Fibroblast of peridontal ligament (primary cell): Measurements from ENCODE around the gene PIAS2.
"Not testable (repeated sequence)": the region's sequence is repeated elsewhere in the genome, so short reads cannot be mapped to it uniquely, and the experiment has no call there.

Source experiments
- DNase-seq: peaks from one replicate; pipeline ENCODE4 v3.0.0-alpha.2; 2010; ENCODE audit errors: extremely low read depth

Gene PIAS2

DNA sequence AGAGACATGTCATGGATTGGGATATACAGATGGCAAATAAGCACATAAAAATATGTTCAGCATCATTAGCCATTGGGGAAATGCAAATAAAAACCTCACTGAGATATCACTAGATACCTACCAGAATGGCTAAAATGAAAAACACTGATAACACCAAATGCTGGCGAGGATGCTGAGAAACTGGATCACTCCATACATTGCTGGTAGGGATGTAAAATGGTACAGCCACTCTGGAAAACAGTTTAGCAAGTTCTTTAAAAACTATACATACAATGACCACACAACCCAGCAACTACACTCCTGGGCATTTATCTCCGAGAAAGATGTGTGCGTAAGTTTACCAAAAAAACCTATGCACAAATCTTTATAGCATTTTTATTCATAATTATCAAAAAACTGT, 13.9 kb downstream of the PIAS2 start:
- DNase-seq: no peak

DNA sequence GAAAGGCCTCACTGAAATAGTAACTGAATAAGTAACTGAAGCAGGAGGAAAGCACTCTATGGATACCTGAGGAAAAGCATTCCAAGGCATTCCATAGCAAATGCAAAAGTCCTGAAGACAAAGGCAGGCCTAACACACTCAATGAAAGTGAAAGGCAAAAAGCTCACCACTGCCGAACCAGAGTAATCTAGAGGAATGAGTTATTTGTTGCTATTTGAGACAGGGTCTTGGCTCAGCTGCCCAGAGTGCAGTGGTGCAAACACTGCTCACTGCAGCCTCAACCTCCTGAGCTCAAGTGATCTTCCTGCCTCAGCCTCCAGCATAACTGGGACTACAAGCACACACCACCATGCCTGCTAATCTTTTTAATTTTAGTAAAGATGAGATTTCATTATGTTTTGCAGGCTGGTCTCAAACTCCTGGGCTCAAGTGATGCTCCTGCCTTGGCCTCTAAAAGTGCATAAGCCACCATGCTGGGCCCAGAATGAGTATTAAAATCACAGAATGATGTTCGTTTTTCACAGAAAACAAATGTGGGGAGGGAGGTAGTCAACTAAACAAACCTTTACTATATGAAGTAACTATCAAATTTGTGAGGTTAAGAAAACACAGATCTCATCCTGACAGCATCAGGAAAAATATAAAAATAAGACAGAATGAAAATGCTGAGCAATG, 17.9 kb downstream of the PIAS2 start:
- peak; percentile 18 for DNase-seq

DNA sequence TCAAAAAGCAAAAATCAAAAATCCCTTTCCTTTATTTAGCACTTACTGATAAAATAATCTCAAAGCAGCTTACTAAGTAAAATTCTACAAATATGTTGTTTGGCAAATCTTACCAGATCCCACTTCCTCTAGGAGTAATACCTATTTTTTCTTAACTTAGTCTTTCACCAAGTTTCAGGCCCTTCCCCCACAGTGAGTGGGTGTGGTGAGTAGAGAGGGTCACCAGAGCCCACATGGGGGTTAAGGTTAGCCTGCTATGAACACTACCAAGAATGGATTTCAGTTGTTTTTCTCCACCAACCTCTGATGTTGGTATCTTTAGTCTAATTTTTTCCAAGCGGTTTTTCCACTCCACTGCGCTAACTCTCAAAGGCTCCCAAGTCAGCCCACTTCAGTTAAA, 23.2 kb downstream of the PIAS2 start:
- no peak for DNase-seq

DNA sequence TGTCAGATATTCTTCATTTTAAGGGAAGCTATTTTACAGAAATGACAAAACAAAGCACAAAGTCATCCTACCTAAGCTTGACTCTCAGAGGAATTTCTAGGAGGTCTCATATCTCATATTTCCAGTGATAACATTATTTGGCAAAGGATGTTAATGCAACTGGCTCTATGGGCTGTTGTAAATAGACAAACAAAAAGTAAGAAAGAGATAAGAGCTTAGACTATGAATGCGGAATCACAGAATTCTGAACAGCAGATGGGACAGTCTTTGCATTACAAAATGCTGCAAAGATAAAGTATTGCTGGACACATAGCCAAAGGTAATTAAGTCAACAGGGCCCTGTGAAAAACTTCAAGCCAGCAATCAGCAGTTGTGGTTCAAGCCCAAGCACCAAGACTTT, 23.9 kb downstream of the PIAS2 start:
- DNase-seq: no peak

DNA sequence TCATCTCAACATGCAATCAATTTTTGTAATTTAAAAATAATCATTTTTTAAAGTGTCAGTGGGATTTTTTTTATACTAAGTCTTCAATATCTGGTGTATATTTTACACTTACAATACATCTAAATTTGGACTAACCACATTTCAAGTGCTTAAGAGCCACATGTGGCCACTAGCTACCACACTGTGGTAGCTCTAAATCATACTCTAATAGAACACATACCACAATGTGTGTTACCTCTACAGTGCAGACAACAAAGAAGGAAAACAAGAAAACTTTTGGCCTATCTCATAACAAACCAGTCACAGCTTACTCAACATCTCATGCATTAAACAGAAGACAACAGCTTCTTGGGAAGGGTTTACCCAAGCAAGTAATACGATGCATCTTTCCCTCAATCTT, 24.5 kb downstream of the PIAS2 start:
- DNase-seq: no peak

DNA sequence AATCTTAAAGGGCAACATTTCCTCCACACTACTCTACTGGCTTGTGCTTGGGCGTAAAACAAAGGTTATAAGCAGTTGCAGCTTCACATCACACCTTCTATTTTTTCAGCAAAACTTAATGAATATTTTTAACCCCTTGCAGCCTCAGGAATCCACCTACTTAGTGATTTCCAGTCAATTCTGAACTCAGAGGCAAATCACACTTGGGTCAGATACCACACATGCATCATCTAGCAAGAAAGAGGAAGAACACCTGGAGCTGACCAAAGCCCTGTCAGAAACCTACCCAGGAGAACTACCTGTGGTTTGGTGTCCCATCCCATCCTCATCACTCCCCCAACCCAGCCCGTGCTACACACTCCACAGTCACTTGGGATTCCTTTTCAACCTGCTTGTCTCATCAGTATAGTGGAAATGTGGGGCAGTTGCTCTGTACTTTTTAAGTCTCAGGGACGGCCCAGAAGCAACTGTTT, 25.5 kb downstream of the PIAS2 start:
- no peak for DNase-seq

DNA sequence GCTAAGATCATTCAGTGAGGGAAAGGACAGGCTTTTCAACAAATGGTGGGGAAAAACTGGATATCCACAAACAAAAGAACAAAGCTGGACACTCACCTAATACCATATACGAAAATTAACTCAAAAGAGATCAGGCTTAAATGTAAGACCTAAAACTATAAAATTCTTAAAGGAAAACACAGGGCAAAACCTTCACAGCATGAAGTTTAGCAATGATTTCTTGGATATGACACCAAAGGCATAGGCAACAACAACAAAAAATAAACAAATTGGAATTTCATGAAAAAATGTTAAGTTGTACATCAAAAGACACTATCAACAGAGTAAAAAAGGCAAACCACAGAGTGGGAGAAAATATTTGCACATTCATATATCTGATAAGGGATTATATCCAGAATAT, 28.3 kb downstream of the PIAS2 start:
- DNase-seq: no peak

DNA sequence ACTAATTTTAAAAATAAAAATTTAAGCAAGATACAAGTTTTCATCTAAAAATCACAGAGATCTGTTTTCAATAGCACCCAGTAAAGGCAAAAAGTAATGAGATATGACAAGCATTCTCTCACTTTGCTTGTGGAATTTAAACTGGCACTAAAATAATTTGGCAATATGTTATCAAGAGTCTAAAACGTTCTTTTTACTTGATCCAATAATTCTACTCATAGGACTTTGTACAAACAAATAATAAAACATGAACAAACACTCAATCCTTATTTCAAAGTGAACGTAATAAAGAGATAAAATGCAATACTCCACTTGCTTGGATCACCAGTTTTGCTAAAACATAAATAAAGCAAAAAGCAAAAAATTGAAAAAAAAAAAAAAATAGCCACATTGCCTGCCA, 30.4 kb downstream of the PIAS2 start:
- DNase-seq: no peak

DNA sequence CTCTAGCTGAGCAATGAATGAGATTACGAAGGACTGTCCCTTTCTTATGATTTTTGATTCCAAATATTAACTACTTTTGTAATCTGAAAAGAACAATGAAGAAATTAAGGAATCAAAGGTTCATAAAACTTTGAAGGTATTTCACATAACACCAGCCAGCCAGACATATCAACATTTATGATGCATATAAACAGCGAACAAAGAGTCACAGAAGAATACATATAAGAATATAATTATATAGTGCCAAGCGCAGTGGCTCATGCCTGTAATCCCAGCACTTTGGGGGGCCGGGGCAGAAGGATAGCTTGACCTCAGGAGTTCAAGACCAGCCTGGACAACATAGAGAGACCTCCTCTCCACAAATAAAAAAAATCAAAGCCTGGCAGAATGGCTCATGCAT, 34.1 kb downstream of the PIAS2 start:
- no peak for DNase-seq

DNA sequence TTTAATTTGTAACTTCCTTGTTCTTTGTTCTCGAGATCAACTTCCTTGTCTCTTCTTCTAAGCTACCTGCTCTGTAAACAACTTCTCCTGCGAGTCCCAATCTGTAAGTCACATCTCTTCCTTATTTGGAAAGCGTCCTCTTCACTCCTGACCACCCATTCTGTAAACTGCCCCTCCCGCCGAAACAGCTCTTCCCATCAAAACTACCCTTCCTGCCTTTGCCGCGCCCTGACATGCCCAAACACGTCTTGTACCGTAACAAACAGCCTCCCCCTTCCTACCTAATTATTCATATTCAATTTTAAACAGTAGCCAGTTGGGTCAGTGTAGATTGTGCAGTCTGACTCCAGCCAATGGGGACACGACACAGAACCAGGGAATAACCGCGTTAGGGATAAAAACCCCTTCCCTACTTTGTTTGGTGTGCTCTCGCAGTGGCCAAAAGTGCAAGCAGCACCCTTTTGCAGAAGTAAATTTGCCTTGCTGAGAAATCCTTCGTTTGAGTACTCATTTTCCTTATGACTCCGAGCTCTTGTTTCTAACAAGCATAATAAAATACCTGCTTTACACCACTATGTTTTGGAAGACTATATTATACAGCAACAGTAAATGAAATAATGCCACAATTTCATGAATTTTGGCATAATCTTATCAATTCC, 39.8 kb downstream of the PIAS2 start:
- no peak for DNase-seq

DNA sequence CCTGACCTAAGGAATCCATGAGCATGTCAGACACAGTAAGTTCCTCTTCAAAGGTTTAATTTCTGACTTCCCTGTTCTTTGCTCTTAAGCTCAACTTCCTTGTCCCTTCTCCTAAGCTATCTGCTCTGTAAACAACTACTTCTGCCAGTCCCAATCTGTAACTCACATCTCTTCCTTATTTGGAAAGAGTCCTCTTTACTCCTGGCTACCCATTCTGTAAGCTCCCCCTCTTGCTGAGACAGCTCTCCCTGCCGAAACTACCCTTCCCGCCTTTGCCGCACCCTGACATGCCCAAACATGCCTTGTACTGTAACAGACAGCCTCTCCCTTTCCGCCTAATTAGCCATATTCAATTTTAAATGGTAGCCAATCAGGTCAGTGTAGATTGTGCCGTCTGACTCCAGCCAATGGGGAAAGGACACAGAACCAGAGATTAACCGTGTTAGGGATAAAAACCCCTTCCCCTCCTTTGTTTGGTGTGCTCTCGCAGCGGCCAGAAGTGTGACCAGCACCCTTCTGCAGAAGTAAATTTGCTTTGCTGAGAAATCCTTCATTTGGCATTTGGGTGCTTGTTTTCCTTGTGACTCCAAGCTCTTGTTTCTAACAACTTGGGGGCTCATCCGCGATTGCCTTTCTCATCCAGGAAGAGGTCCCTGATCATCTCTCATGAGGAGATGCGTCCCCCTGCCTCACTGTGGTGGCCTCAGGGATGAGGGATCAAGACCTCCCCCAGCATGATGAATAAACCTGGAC, 49.0 kb downstream of the PIAS2 start:
- DNase-seq: no peak

DNA sequence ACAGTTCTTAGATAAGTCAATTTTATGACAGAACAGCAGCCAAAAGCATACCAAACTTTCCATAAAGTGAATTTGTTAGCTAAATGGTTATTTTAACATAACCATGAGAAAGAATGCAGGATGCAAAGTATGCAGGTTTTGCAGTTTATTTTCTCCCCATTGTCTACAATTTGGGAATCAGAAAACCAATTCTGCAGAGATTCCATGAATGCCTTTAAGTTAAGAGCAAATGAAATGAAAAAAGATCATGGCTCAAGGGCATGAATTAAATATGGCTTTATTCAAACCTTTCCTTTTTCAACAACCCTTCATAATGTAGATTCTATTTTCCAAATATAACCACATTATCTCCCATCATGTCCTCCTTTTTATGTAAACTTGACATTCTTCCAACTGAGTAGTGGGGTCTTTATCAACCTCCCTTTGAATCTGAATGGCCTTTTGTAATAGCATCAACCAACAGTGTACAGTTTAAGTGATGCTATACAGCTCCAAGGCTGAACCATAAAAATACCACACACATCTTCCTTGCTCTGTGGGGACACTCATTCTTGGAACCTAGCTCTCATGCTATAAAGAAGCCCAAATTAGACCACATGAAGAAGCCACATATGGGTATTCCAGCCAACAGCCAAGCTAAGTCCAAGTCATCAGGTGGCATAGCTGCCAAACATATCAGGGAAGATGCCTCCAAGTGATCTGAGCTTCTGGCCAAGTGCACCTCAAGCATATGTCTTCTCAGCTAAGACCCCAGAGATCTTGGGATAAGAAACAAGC, 49.8 kb downstream of the PIAS2 start:
- DNase-seq: no peak

DNA sequence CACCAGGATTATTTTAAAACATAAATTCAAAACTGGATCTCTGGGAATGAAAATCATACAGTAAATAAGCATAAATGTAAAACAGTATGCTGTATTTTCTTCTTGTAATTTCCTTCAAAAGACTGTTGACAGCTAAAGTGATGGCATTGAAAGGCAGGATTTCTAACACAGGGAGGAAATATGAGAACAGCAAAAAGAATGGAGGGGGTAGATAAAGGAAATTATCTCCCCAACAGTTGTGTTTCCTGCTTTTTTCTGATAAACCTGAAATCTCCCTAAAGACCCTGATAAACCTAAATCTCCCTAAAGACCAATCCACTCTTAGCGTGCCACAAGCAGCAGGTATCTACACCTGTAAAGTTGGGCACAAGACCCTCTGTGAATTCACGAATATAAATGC, 50.8 kb downstream of the PIAS2 start:
- DNase-seq: no peak

DNA sequence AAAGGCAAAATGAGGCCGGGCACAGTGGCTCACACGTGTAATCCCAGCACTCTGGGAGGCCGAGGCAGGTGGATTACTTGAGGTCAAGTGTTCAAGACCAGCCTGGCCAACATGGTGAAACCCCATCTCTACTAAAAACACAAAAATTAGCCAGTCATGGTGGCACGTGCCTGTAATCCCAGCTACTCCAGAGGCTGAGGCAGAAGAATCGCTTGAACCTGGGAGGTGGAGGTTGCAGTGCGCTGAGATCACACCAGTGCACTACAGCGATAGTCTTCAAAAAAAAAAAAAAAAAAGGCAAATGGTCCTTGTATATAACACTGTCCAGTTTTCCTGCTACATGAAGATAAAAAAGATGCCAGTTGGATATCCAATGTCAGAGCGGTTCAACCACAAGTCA, 52.1 kb downstream of the PIAS2 start:
- DNase-seq: not testable (repeated sequence)

DNA sequence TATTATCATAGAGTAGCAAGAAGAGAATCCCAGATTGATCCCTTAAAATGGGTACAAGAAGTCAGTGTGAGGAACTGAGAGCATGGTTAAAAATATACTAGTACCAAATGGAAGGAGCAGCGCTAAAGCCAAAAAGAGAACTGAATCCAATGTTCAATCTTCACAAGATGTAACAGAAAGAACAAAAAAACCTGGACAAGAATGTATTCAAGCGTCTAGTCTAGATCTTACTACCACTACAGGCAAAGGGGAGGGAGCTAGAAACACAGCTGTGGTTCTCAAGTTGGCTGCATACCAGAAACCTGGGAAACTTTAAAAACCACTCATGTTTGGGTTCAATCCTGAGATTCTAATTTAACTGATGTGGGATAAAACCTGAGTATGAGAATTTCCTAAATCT, 57.5 kb downstream of the PIAS2 start:
- peak; percentile 52 for DNase-seq

DNA sequence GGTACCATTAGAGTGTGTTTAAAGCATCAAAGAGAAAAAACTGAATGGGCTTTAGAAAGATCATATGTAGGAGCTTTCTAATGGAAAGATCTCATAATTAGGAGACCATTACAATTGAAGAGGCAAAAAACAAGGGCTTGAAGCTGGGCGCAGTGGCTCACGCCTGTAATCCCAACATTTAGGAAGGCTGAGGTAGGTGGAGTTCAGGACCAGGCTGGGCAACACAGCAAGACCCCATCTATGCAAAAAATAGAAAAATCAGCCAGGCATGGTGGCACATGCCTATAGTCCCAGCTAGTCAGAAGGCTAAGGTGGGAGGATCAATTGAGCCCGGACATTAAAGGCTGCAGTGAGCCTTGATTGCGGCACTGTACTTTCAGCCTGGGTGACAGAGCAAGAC, 59.0 kb downstream of the PIAS2 start:
- no peak for DNase-seq

DNA sequence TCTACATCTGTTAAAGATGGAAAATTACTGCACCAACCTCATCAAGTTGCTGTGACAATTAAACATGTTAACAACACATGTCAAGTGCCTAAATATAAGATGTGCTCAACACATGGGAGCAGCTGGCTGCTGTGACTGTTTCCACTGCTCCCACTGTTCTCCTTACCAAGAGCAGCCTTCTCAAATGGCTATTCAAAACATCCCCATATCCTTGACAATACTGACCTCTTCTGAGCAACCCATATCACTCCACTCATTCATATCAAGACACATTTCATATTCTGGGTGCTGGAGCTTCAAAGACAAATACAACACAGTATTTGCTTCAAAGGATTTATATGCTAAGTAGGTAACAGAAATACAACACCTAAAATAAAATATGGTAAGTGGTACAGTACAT, 60.3 kb downstream of the PIAS2 start:
- no peak for DNase-seq

DNA sequence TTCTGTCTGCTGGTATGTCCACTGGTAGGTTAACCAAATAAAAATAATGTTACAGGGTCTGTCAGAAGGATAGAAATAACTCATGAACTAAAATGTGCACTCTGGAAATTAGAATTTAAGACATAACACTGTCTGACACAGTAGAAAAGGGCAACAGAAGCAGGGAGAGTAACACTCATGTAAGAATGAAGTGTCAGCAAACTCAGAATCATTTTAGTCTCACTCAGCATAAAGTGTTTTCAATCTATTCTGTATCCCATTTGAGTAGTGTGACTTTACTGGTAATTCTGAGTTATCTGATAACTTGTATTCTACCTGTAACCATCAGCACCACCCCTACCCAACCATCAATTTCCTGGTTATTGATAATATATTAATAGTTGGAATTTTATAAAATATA, 68.3 kb downstream of the PIAS2 start:
- no peak for DNase-seq

DNA sequence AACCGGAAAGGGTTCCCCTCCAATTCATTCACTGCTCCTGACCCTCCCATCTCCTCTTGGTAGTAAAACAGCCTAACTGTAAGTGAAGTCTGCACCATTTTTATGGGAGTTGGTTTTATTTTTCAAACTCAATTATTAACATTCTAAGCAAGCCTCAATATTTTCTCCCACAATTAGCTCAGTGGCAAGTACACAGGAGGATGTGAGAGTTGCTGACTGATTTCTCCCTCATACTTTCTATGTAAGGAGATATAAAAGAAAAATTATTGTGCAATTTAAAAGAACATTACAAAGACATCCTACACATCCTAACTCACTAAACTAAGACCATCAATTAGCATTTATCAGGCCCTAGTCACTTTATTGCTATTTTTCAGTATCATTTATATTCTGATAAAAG, 73.9 kb downstream of the PIAS2 start:
- DNase-seq: no peak

DNA sequence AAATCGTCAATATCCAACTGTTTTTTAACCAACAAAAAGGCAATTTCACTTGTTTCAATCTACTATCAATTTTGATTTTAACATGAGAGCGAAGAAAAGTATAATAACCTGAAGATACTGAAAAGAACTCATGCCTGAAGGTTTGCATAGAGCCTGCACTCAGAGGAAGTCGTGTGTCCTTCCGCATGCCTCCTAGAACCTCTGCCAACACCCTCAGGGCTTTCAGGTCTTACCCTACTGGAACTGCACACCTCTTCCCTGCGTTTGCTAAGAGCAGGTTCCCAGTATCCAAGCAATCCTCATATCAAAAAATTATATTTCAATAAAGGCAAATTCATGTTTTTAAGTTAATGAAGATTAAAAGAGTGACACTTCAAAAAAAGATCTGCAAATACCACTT, 74.7 kb downstream of the PIAS2 start:
- no peak for DNase-seq

DNA sequence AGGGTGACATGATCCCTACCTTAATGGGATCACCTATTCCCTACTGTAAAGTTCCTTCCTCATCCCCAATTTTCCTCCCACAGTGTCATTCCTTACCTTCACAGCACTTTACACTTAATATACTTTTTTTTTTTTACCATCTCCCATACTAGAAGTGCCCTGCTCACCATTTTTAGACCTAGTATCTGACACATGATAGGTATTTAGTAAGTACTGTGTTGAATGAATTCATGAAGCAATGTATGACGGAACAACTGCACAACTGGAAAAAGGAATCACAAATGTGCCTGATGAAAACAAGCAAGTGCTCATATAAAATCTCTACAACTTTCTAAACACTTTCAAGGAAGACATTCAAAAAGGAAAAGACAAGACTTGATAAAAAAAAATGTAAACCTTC, 83.4 kb downstream of the PIAS2 start:
- DNase-seq: no peak

DNA sequence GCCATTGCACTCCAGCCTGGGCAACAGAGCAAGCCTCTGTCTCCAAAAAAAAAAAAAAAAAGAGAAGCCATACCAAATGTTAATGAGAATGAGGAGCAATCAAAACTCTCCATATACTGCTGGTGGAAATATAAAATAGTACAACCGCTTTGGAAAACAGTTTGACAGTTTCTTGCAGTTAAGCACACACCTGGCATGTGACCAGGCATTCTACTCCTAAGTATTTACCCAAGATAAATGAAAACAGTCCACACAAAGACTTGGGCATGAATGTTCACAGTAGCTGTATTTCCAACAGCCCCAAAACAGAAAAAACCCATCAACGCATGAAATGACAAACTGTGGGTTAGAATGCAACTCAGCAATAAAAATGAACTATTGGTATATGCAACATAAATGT, 84.5 kb downstream of the PIAS2 start:
- no peak for DNase-seq
